HepG2 (cell line): ENCODE data around the gene RNF208. TPM values are rescaled to one million over a fixed set of nuclear protein-coding genes. Genes with fewer than 3 reads are reported as not detected.

Experiments
- ARNT2 ChIP-seq: sonication (generic); formaldehyde crosslinking; IDR thresholded peaks from 2 replicates; pipeline ENCODE4 v1.8.0; 2022; ENCODE audit warnings: mild to moderate bottlenecking, low read depth, missing genetic modification reagents, moderate library complexity
- CEBPG ChIP-seq: IDR thresholded peaks from 2 replicates; pipeline ENCODE4 v1.6.1; 2016
- CHD2 ChIP-seq: IDR thresholded peaks from 2 replicates; pipeline ENCODE4 v1.6.1; 2011; ENCODE audit warnings: low read depth, low read length, improper control_type of control experiment
- HNRNPL ChIP-seq: fragments of 200-400 bp; formaldehyde crosslinking; IDR thresholded peaks from 2 replicates; pipeline ENCODE4 v1.6.1; 2017; ENCODE audit warnings: mild to moderate bottlenecking, low read depth, low read length
- MBD4 ChIP-seq: IDR thresholded peaks from 2 replicates; pipeline ENCODE4 v1.6.1; 2012; ENCODE audit warnings: low read length, inconsistent platforms, borderline replicate concordance
- NCOA2 ChIP-seq: sonication (generic); formaldehyde crosslinking; IDR thresholded peaks from 2 replicates; pipeline ENCODE4 v1.8.0; 2022; ENCODE audit warnings: inconsistent platforms
- NCOR1 ChIP-seq: fragments of 200-600 bp; sonication (generic); IDR thresholded peaks from 2 replicates; pipeline ENCODE4 v1.7.0; 2017; ENCODE audit warnings: antibody characterized with exemption, low read length, borderline replicate concordance
- NONO ChIP-seq, 2 experiments: fragments of 450-650 bp in 1 of 2; sonication (generic) in 1 of 2; formaldehyde crosslinking in 1 of 2; IDR thresholded peaks in 1 of 2; conservative IDR thresholded peaks in 1 of 2; 2 replicates each; pipeline versions ENCODE4 v1.6.1 to v1.8.0; 2017 to 2022; ENCODE audit warnings: mild to moderate bottlenecking in 1 of 2, missing genetic modification reagents in 1 of 2, moderate library complexity in 1 of 2
- SALL1 ChIP-seq: sonication (generic); formaldehyde crosslinking; IDR thresholded peaks from 2 replicates; pipeline ENCODE4 v1.8.0; 2022; ENCODE audit warnings: mild to moderate bottlenecking, missing genetic modification reagents
- SMARCE1 ChIP-seq: fragments of 450-650 bp; IDR thresholded peaks from 2 replicates; pipeline ENCODE4 v1.6.1; 2017; ENCODE audit warnings: borderline replicate concordance
- TEAD3 ChIP-seq: optimal IDR thresholded peaks from 2 replicates; pipeline ENCODE3; 2016; ENCODE audit warnings: borderline replicate concordance
- YEATS4 ChIP-seq: sonication (generic); formaldehyde crosslinking; IDR thresholded peaks from 2 replicates; pipeline ENCODE4 v1.4.0; 2020; ENCODE audit warnings: missing genetic modification reagents, borderline replicate concordance
- ZNF34 ChIP-seq: sonication (generic); formaldehyde crosslinking; IDR thresholded peaks from 2 replicates; pipeline ENCODE4 v1.4.0; 2020; ENCODE audit warnings: mild to moderate bottlenecking, missing genetic modification reagents, borderline replicate concordance
- ZNF556 ChIP-seq: sonication (generic); formaldehyde crosslinking; IDR thresholded peaks from 2 replicates; pipeline ENCODE4 v1.4.0; 2020; ENCODE audit warnings: mild to moderate bottlenecking, missing genetic modification reagents, borderline replicate concordance
- ZNF660 ChIP-seq: sonication (generic); formaldehyde crosslinking; IDR thresholded peaks from 2 replicates; pipeline ENCODE4 v1.5.1; 2020; ENCODE audit warnings: mild to moderate bottlenecking, low read depth, missing genetic modification reagents, borderline replicate concordance
- ZNF747 ChIP-seq: sonication (generic); formaldehyde crosslinking; IDR thresholded peaks from 2 replicates; pipeline ENCODE4 v1.8.1; 2023; ENCODE audit warnings: missing genetic modification reagents, mild to moderate bottlenecking, borderline replicate concordance
- polyA plus RNA-seq, 8 experiments: library from polyadenylated mRNA; depleted of rRNA in 3 of 8; stranded (reverse) in 7 of 8; unstranded in 1 of 8; fragments of >200 nt; fragmentation: Illumina TruSeq in 4 of 8; extraction: Trizol in 4 of 8; gene quantifications; 2 replicates each; pipeline versions ENCODE4 v1.2.1 to v1.2.3, GENCODE V29; 2011 to 2016; ENCODE audit warnings: low read depth in 4 of 8, missing spikeins in 1 of 8, mixed read lengths in 1 of 8; ENCODE audit not compliant: insufficient read depth in 1 of 8
- total RNA-seq, 5 experiments: library from RNA; depleted of rRNA; stranded (reverse); fragments of >200 nt; fragmentation: Illumina TruSeq; extraction: Trizol; gene quantifications; 2 replicates each; pipeline ENCODE4 v1.2.3, GENCODE V29; 2016; ENCODE audit warnings: low read depth in 1 of 5
- TF ChIP-seq, protein P1 (sequence below): sonication (generic); formaldehyde crosslinking; IDR thresholded peaks from 2 replicates; pipeline ENCODE4 v1.4.0; 2020; ENCODE audit warnings: mild to moderate bottlenecking, missing genetic modification reagents, borderline replicate concordance
- TF ChIP-seq, protein P2 (sequence below): sonication (generic); formaldehyde crosslinking; IDR thresholded peaks from 2 replicates; pipeline ENCODE4 v1.5.1; 2020; ENCODE audit warnings: mild to moderate bottlenecking, moderate library complexity, missing genetic modification reagents
- TF ChIP-seq, protein P3 (sequence below): sonication (generic); formaldehyde crosslinking; IDR thresholded peaks from 2 replicates; pipeline ENCODE4 v1.8.1; 2023; ENCODE audit warnings: mild to moderate bottlenecking, missing genetic modification reagents, borderline replicate concordance
- TF ChIP-seq, protein P4 (sequence below): sonication (generic); formaldehyde crosslinking; IDR thresholded peaks from 2 replicates; pipeline ENCODE4 v1.8.0; 2022; ENCODE audit warnings: mild to moderate bottlenecking, missing genetic modification reagents; ENCODE audit not compliant: insufficient replicate concordance

The RNF208 gene
- total and polyA plus RNA-seq, 2 of the 13 experiments (the other 11 are each of a cell fraction or from before 2014, with no cell fraction given): 1.6 to 2.1 TPM

DNA sequence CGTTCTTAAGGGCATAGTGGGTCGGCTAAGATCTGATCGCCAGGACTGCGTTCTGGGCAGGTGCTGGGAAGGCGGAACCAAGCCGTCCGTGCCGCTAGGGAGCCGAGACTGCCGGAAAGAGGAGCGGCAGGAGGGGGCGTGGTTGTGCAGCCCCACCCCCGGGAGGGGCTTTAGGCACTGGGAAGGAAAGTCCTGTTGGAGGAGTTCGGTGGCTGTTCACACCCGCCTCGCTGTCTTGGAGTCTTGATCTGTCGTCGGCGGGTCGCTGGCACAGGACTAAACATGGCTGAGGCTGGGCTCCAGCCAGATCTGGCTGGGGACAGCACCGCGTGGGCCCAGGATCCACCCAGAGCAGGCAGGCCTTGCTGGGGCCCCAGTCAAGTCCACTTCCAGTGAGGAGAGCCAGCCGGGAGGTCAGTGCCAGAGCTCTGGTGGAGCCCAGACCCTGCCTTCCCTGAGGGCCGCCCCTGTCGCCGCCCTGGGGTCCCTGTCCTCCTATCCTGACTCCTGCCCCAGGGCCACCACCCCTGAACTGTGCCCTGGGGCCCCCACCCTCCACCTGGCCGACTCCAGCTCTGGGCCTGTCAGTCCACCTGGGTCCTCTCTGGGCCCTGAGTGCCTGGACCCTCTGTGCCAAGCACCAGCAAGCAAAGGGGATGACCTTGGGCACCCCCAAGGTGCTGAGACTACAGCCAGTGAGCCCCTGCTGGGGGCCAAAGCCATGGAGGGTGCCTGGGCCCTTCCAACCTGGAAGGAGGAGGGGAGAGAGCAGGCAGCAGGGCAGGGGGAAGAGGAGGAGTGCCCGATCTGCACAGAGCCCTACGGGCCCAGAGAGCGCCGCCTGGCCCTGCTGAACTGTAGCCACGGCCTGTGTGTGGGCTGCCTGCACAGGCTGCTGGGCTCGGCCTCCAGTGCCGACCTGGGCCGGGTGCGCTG, 4.5 kb downstream of the RNF208 start (continued):
- TF ChIP-seq TEAD3 (CRISPR knock-in tag) (peak; percentile 55), ZNF34 (CRISPR knock-in tag) (peak; percentile 48; the same call in 1 of the 2 replicates), SALL1 (CRISPR knock-in tag) (no peak; the same call in 1 of the 2 replicates), CHD2 (no peak), NONO (IDR thresholded peaks at IDR 0.05) (no peak), NONO (CRISPR knock-in tag; conservative IDR thresholded peaks at IDR 0.05) (no peak; the same call in 1 of the 2 replicates), ZNF747 (CRISPR knock-in tag) (no peak), YEATS4 (CRISPR knock-in tag) (peak; percentile 71; the same call in 1 of the 2 replicates), CEBPG (CRISPR knock-in tag) (no peak), HNRNPL (0 out of 2 replicates have a peak, but pooled peaks have one; percentile 82), NCOR1 (0 out of 2 replicates have a peak, but pooled peaks have one; percentile 7), NCOA2 (CRISPR knock-in tag) (no peak), ZNF660 (CRISPR knock-in tag) (no peak), ARNT2 (CRISPR knock-in tag) (peak; percentile 78; the same call in 1 of the 2 replicates), MBD4 (no peak), SMARCE1 (no peak), ZNF556 (CRISPR knock-in tag) (peak; percentile 10; the same call in 1 of the 2 replicates)
- TF ChIP-seq, protein P1, sequence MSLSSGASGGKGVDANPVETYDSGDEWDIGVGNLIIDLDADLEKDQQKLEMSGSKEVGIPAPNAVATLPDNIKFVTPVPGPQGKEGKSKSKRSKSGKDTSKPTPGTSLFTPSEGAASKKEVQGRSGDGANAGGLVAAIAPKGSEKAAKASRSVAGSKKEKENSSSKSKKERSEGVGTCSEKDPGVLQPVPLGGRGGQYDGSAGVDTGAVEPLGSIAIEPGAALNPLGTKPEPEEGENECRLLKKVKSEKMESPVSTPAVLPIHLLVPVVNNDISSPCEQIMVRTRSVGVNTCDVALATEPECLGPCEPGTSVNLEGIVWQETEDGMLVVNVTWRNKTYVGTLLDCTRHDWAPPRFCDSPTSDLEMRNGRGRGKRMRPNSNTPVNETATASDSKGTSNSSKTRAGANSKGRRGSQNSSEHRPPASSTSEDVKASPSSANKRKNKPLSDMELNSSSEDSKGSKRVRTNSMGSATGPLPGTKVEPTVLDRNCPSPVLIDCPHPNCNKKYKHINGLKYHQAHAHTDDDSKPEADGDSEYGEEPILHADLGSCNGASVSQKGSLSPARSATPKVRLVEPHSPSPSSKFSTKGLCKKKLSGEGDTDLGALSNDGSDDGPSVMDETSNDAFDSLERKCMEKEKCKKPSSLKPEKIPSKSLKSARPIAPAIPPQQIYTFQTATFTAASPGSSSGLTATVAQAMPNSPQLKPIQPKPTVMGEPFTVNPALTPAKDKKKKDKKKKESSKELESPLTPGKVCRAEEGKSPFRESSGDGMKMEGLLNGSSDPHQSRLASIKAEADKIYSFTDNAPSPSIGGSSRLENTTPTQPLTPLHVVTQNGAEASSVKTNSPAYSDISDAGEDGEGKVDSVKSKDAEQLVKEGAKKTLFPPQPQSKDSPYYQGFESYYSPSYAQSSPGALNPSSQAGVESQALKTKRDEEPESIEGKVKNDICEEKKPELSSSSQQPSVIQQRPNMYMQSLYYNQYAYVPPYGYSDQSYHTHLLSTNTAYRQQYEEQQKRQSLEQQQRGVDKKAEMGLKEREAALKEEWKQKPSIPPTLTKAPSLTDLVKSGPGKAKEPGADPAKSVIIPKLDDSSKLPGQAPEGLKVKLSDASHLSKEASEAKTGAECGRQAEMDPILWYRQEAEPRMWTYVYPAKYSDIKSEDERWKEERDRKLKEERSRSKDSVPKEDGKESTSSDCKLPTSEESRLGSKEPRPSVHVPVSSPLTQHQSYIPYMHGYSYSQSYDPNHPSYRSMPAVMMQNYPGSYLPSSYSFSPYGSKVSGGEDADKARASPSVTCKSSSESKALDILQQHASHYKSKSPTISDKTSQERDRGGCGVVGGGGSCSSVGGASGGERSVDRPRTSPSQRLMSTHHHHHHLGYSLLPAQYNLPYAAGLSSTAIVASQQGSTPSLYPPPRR: 0 out of 2 replicates have a peak, but pooled peaks have one; percentile 22
- TF ChIP-seq, protein P2, sequence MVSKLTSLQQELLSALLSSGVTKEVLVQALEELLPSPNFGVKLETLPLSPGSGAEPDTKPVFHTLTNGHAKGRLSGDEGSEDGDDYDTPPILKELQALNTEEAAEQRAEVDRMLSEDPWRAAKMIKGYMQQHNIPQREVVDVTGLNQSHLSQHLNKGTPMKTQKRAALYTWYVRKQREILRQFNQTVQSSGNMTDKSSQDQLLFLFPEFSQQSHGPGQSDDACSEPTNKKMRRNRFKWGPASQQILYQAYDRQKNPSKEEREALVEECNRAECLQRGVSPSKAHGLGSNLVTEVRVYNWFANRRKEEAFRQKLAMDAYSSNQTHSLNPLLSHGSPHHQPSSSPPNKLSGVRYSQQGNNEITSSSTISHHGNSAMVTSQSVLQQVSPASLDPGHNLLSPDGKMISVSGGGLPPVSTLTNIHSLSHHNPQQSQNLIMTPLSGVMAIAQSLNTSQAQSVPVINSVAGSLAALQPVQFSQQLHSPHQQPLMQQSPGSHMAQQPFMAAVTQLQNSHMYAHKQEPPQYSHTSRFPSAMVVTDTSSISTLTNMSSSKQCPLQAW: peak; percentile 33; the same call in 1 of the 2 replicates
- TF ChIP-seq, protein P3, sequence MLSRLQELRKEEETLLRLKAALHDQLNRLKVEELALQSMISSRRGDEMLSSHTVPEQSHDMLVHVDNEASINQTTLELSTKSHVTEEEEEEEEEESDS: no peak
- TF ChIP-seq, protein P4, sequence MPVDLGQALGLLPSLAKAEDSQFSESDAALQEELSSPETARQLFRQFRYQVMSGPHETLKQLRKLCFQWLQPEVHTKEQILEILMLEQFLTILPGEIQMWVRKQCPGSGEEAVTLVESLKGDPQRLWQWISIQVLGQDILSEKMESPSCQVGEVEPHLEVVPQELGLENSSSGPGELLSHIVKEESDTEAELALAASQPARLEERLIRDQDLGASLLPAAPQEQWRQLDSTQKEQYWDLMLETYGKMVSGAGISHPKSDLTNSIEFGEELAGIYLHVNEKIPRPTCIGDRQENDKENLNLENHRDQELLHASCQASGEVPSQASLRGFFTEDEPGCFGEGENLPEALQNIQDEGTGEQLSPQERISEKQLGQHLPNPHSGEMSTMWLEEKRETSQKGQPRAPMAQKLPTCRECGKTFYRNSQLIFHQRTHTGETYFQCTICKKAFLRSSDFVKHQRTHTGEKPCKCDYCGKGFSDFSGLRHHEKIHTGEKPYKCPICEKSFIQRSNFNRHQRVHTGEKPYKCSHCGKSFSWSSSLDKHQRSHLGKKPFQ: peak; percentile 94
